Chondrocyte (in vitro differentiated cells): ENCODE measurements around the gene WDR45B. TPM values are rescaled to one million over a fixed set of nuclear protein-coding genes. Genes with fewer than 3 reads are reported as not detected.
A peak's percentile ranks its signal among the peaks of the same experiment; 100 is the strongest.

Source experiments
- DNase-seq: peaks from one replicate; pipeline ENCODE4 v3.0.0; 2021; ENCODE audit warnings: mixed read lengths, low spot score
- H3K27ac Mint-ChIP-seq: one replicate; pipeline ENCODE4 v1.8.0; 2021; ENCODE audit warnings: mild to moderate bottlenecking, moderate library complexity, mixed read lengths; ENCODE audit not compliant: unreplicated experiment
- H3K27me3 Mint-ChIP-seq: 2 replicates; pipeline ENCODE4 v1.8.0; 2021; ENCODE audit warnings: low read depth, mixed read lengths
- H3K36me3 Mint-ChIP-seq: 2 replicates; pipeline ENCODE4 v1.8.0; 2021; ENCODE audit warnings: low read depth, mixed read lengths
- H3K4me1 Mint-ChIP-seq: 2 replicates; pipeline ENCODE4 v1.8.0; 2021; ENCODE audit warnings: low read depth, mild to moderate bottlenecking, mixed read lengths
- H3K4me3 Mint-ChIP-seq: one replicate; pipeline ENCODE4 v1.8.0; 2021; ENCODE audit warnings: mild to moderate bottlenecking, moderate library complexity, mixed read lengths; ENCODE audit not compliant: unreplicated experiment
- H3K9me3 Mint-ChIP-seq: 2 replicates; pipeline ENCODE4 v1.8.0; 2021; ENCODE audit warnings: low read depth, mixed read lengths
- CTCF ChIP-seq: fragments of 200-600 bp; sonication (generic); IDR thresholded peaks from 2 replicates; pipeline ENCODE4 v1.5.0; 2021; ENCODE audit warnings: antibody characterized with exemption, mild to moderate bottlenecking, moderate library complexity
- total RNA-seq: library from RNA; stranded (reverse); gene quantifications from 3 replicates; pipeline ENCODE4 v1.2.1, GENCODE V29; 2021

The WDR45B gene
- total RNA-seq, 1 donor from 2014 or later, result 67.8 TPM

- no peaks in the 10 kb centered on the region for H3K27me3 Mint-ChIP-seq
- no peak for DNase-seq
- TF ChIP-seq CTCF, result no peak
- H3K4me3 Mint-ChIP-seq, result no peak overlapping the region
- H3K4me1 Mint-ChIP-seq, result peaks cover 10% of the 10 kb centered on the region
- H3K9me3 Mint-ChIP-seq, result no peaks in the 10 kb centered on the region
- no peak overlapping the region for H3K27ac Mint-ChIP-seq
- H3K36me3 Mint-ChIP-seq, result peaks cover 16% of the 10 kb centered on the region
These were observed 38.6 kb downstream of the WDR45B start for GRCh38 chr17:82609655-82610054.

- H3K27ac Mint-ChIP-seq, result no peak overlapping the region
- peaks cover 15% of the 10 kb centered on the region for H3K4me1 Mint-ChIP-seq
- H3K9me3 Mint-ChIP-seq, result no peaks in the 10 kb centered on the region
- H3K27me3 Mint-ChIP-seq, result no peaks in the 10 kb centered on the region
- DNase-seq, result no peak
- peaks cover 20% of the 10 kb centered on the region for H3K36me3 Mint-ChIP-seq
- H3K4me3 Mint-ChIP-seq, result no peak overlapping the region
- no peak for TF ChIP-seq CTCF
These were observed 39.4 kb downstream of the WDR45B start for GRCh38 chr17:82608816-82609215.

- Mint-ChIP-seq H3K36me3 (peaks cover 35% of the 10 kb centered on the region), H3K27ac (no peak overlapping the region), H3K4me3 (no peak overlapping the region), H3K9me3 (no peaks in the 10 kb centered on the region), H3K4me1 (peaks cover 19% of the 10 kb centered on the region), H3K27me3 (no peaks in the 10 kb centered on the region)
- no peak for DNase-seq
- no peak for TF ChIP-seq CTCF
These were observed 42.2 kb downstream of the WDR45B start for GRCh38 chr17:82605939-82606600.

DNA sequence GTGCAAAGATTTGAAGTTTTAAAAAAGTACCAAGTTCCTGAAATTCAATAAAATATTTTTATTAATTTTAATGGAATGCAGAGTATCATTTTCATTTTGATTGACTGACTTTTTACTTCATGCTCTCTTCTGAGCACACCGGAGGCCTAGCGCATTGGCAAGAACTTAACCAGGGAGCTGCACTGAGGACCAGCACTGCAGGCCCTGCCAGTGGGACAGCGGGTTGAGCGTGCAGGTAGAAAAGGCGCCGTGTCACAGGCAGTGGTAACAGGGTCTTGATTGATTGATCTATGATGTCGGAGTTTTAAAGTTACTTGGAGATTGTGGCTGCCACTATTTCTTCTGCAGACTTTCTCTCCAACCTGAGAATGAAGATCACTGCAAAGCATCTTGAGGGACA lies 43.7 kb downstream of the WDR45B start:
- TF ChIP-seq CTCF, result no peak
- Mint-ChIP-seq H3K27me3 (no peaks in the 10 kb centered on the region), H3K27ac (no peak overlapping the region), H3K9me3 (no peaks in the 10 kb centered on the region), H3K4me3 (no peak overlapping the region), H3K4me1 (peaks cover 19% of the 10 kb centered on the region), H3K36me3 (peaks cover 31% of the 10 kb centered on the region)
- DNase-seq, result no peak

GRCh38 chr17:82603981-82604448 lies 44.2 kb downstream of the WDR45B start:
- Mint-ChIP-seq H3K4me1 (peaks cover 19% of the 10 kb centered on the region), H3K27ac (peak overlapping the region; percentile 54), H3K36me3 (peaks cover 30% of the 10 kb centered on the region), H3K27me3 (no peaks in the 10 kb centered on the region), H3K4me3 (no peak overlapping the region), H3K9me3 (no peaks in the 10 kb centered on the region)
- DNase-seq, result no peak
- TF ChIP-seq CTCF, result no peak
